MM.1S (cell line): ENCODE results near the gene DDX50.

Experiments used
- EZH2 ChIP-seq: fragments of 300-600 bp; sonication (generic); optimal IDR thresholded peaks from 2 replicates; pipeline ENCODE3; 2017; ENCODE audit warnings: low read depth, mild to moderate bottlenecking, antibody characterized with exemption, low read length, mixed read lengths
- EZH2phosphoT487 ChIP-seq: fragments of 300-600 bp; sonication (generic); IDR thresholded peaks from 2 replicates; pipeline ENCODE4 v1.6.1; 2018; ENCODE audit warnings: antibody characterized with exemption, low read length
- TF ChIP-seq, protein P1 (sequence below): fragments of 300-600 bp; sonication (generic); IDR thresholded peaks from 2 replicates; pipeline ENCODE4 v1.5.1; 2016; ENCODE audit warnings: antibody characterized with exemption, low read length, mixed read lengths

GRCh38 chr10:68856352-68856751, 44.8 kb upstream of the DDX50 start:
- TF ChIP-seq, protein P1, sequence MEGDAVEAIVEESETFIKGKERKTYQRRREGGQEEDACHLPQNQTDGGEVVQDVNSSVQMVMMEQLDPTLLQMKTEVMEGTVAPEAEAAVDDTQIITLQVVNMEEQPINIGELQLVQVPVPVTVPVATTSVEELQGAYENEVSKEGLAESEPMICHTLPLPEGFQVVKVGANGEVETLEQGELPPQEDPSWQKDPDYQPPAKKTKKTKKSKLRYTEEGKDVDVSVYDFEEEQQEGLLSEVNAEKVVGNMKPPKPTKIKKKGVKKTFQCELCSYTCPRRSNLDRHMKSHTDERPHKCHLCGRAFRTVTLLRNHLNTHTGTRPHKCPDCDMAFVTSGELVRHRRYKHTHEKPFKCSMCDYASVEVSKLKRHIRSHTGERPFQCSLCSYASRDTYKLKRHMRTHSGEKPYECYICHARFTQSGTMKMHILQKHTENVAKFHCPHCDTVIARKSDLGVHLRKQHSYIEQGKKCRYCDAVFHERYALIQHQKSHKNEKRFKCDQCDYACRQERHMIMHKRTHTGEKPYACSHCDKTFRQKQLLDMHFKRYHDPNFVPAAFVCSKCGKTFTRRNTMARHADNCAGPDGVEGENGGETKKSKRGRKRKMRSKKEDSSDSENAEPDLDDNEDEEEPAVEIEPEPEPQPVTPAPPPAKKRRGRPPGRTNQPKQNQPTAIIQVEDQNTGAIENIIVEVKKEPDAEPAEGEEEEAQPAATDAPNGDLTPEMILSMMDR = no peak
- TF ChIP-seq EZH2 = no peak
- no peak for TF ChIP-seq EZH2phosphoT487
